HEK293T (cell line): ENCODE data around the gene CEP170B.
"Not testable (repeated sequence)": the region's sequence is repeated elsewhere in the genome, so short reads cannot be mapped to it uniquely, and the experiment has no call there.

ENCODE experiments used
- ARNT ChIP-seq: fragments of 450-650 bp; IDR thresholded peaks from 2 replicates; pipeline ENCODE4 v1.6.1; 2017; ENCODE audit warnings: mild to moderate bottlenecking
- ELF4 ChIP-seq: fragments of 450-650 bp; IDR thresholded peaks from 2 replicates; pipeline ENCODE4 v1.6.1; 2017; ENCODE audit warnings: antibody characterized with exemption
- FOXM1 ChIP-seq: fragments of 450-650 bp; IDR thresholded peaks from 2 replicates; pipeline ENCODE4 v1.6.1; 2017; ENCODE audit warnings: mild to moderate bottlenecking, borderline replicate concordance
- LEF1 ChIP-seq: fragments of 450-650 bp; IDR thresholded peaks from 2 replicates; pipeline ENCODE4 v1.6.1; 2017; ENCODE audit warnings: mild to moderate bottlenecking, borderline replicate concordance
- NFRKB ChIP-seq: fragments of 450-650 bp; IDR thresholded peaks from 2 replicates; pipeline ENCODE4 v1.6.1; 2016; ENCODE audit warnings: mild to moderate bottlenecking, moderate library complexity
- SP1 ChIP-seq: fragments of 450-650 bp; IDR thresholded peaks from 2 replicates; pipeline ENCODE4 v1.6.1; 2017
- SUZ12 ChIP-seq: fragments of 450-650 bp; IDR thresholded peaks from 2 replicates; pipeline ENCODE4 v1.6.1; 2016; ENCODE audit warnings: mild to moderate bottlenecking
- ZNF384 ChIP-seq: fragments of 450-650 bp; IDR thresholded peaks from 2 replicates; pipeline ENCODE4 v1.6.1; 2016

DNA sequence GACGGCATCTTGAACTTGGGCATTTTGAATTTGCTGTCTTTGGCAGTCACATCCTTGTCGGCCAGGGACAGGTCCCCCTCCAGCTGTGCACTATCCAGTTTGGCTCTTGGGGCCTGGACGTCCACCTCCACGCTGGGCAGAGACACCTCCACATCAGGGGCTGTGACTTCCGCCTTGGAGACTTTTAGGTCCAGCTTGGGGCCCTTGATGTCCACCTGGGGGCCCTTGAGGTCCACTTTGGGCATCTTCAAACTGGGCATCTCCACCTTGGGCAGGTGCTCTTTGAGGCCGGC lies 78.9 kb downstream of the CEP170B start:
- TF ChIP-seq ARNT, SP1, LEF1, NFRKB, ELF4, FOXM1, SUZ12, ZNF384: not testable (repeated sequence)
